Measurements from ENCODE around the gene TMEM178A. TPM values are rescaled to one million over a fixed set of nuclear protein-coding genes. Genes with fewer than 3 reads are reported as not detected.

TMEM178A gene
- polyA plus RNA-seq, 1 donor from 2014 or later = 31.8 TPM

DNA sequence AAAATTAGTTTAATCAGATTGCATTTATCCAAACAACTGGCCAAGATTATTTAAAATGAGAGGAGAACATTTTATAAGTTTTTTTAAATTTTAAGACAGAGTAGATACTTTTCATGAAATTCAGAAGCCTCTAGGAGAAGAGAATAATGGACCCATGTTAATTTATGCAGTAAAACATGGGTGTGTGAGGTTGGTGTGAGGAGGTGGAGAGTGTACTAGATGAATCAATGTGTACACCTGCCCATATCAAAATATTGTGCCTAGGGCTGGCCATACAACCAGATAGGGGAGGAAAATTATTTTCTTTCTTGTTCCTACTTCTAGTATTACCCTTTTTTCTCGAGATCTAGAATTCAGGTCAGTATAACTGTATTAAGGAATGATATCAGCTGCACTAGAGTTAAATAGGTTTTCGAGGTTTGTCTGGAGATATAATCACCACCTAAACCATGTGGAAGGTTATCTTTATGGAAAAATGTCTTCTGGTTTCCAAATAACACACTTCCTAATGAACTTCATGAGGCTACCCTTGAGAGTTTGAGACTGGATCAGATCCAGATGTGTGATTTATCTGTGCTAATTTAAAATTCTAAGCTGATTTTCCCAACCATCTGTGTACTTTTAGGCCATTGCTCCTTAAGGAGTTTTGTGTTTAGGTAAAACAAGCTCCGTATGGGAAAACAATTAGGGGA, 37.6 kb downstream of the TMEM178A start:
- Histone ChIP-seq H3K9me2 (ENCODE audit: insufficient read depth, low read length) (no peaks in the 10 kb centered on the region), H3K79me2 (replicated peaks; ENCODE audit: insufficient read depth, low read length) (peaks cover 18% of the 10 kb centered on the region), H3K27me3 (ENCODE audit: insufficient read depth, low read depth, low read length) (no peaks in the 10 kb centered on the region), H3K36me3 (ENCODE audit: insufficient read depth, low read length) (no peaks in the 10 kb centered on the region), H2AFZ (ENCODE audit: low read depth, low read length) (no peak overlapping the region), H3K9me3 (ENCODE audit: low read length) (peaks cover 5% of the 10 kb centered on the region), H3K27ac (ENCODE audit: low read length) (no peak overlapping the region), H3K4me2 (ENCODE audit: low read length) (no peak overlapping the region), H3F3A (ENCODE audit: insufficient read depth, low read length, poor library complexity, severe bottlenecking) (no peaks in the 10 kb centered on the region), H3K4me3 (ENCODE audit: low read length) (no peak overlapping the region), H4K20me1 (ENCODE audit: insufficient read depth) (no peaks in the 10 kb centered on the region), H3K9ac (ENCODE audit: low read length) (no peak overlapping the region)
- TF ChIP-seq RAD21 (conservative IDR thresholded peaks at IDR 0.05) = no peak
- TF ChIP-seq EZH2 (IDR thresholded peaks at IDR 0.05; ENCODE audit: borderline replicate concordance, insufficient read depth, low read length, poor library complexity, severe bottlenecking) = no peak
- TF ChIP-seq, protein P1, sequence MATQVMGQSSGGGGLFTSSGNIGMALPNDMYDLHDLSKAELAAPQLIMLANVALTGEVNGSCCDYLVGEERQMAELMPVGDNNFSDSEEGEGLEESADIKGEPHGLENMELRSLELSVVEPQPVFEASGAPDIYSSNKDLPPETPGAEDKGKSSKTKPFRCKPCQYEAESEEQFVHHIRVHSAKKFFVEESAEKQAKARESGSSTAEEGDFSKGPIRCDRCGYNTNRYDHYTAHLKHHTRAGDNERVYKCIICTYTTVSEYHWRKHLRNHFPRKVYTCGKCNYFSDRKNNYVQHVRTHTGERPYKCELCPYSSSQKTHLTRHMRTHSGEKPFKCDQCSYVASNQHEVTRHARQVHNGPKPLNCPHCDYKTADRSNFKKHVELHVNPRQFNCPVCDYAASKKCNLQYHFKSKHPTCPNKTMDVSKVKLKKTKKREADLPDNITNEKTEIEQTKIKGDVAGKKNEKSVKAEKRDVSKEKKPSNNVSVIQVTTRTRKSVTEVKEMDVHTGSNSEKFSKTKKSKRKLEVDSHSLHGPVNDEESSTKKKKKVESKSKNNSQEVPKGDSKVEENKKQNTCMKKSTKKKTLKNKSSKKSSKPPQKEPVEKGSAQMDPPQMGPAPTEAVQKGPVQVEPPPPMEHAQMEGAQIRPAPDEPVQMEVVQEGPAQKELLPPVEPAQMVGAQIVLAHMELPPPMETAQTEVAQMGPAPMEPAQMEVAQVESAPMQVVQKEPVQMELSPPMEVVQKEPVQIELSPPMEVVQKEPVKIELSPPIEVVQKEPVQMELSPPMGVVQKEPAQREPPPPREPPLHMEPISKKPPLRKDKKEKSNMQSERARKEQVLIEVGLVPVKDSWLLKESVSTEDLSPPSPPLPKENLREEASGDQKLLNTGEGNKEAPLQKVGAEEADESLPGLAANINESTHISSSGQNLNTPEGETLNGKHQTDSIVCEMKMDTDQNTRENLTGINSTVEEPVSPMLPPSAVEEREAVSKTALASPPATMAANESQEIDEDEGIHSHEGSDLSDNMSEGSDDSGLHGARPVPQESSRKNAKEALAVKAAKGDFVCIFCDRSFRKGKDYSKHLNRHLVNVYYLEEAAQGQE (IDR thresholded peaks at IDR 0.05; ENCODE audit: borderline replicate concordance) = no peak
- no peak for TF ChIP-seq TAF1 (IDR thresholded peaks at IDR 0.05; ENCODE audit: low read depth)
- no peak for TF ChIP-seq POLR2AphosphoS5 (IDR thresholded peaks at IDR 0.05)
- TF ChIP-seq SMC3 (conservative IDR thresholded peaks at IDR 0.05; ENCODE audit: poor library complexity) = no peak
- no peak for TF ChIP-seq EP300 (conservative IDR thresholded peaks at IDR 0.05; ENCODE audit: poor library complexity, severe bottlenecking)
- TF ChIP-seq, protein P2, sequence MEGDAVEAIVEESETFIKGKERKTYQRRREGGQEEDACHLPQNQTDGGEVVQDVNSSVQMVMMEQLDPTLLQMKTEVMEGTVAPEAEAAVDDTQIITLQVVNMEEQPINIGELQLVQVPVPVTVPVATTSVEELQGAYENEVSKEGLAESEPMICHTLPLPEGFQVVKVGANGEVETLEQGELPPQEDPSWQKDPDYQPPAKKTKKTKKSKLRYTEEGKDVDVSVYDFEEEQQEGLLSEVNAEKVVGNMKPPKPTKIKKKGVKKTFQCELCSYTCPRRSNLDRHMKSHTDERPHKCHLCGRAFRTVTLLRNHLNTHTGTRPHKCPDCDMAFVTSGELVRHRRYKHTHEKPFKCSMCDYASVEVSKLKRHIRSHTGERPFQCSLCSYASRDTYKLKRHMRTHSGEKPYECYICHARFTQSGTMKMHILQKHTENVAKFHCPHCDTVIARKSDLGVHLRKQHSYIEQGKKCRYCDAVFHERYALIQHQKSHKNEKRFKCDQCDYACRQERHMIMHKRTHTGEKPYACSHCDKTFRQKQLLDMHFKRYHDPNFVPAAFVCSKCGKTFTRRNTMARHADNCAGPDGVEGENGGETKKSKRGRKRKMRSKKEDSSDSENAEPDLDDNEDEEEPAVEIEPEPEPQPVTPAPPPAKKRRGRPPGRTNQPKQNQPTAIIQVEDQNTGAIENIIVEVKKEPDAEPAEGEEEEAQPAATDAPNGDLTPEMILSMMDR (IDR thresholded peaks at IDR 0.05; ENCODE audit: poor library complexity, severe bottlenecking) = no peak
- no peak for TF ChIP-seq MXI1 (conservative IDR thresholded peaks at IDR 0.05; ENCODE audit: poor library complexity, severe bottlenecking)

DNA sequence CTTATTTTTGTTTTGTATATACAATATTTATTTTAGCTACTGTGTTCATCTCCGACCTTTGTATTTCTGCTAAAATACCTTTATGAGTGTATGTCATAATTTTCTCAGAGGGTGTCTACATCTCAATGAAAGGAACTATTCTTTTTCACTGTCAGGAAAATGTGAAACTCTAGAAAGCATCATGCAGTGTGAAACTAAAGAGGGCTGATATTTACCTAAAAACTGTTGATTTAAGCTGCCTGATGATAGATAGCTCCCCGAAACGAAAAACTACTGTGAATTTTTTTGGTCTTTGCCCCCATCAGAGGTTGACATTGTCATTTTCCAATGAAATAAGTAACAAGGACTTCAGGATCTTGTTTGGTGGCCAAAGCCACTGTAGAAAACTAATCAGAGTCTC, 38.8 kb downstream of the TMEM178A start:
- Histone ChIP-seq H3K9me2 (ENCODE audit: insufficient read depth, low read length) (no peaks in the 10 kb centered on the region), H3F3A (ENCODE audit: insufficient read depth, low read length, poor library complexity, severe bottlenecking) (no peaks in the 10 kb centered on the region), H3K27ac (ENCODE audit: low read length) (no peak overlapping the region), H2AFZ (ENCODE audit: low read depth, low read length) (no peak overlapping the region), H3K36me3 (ENCODE audit: insufficient read depth, low read length) (no peaks in the 10 kb centered on the region), H3K27me3 (ENCODE audit: insufficient read depth, low read depth, low read length) (no peaks in the 10 kb centered on the region), H3K79me2 (replicated peaks; ENCODE audit: insufficient read depth, low read length) (peaks cover 18% of the 10 kb centered on the region), H3K4me2 (ENCODE audit: low read length) (no peak overlapping the region), H3K9ac (ENCODE audit: low read length) (no peak overlapping the region), H3K4me3 (ENCODE audit: low read length) (no peak overlapping the region), H4K20me1 (ENCODE audit: insufficient read depth) (no peaks in the 10 kb centered on the region), H3K9me3 (ENCODE audit: low read length) (peaks cover 5% of the 10 kb centered on the region)
- TF ChIP-seq RAD21 (conservative IDR thresholded peaks at IDR 0.05) (no peak), SMC3 (conservative IDR thresholded peaks at IDR 0.05; ENCODE audit: poor library complexity) (no peak), MXI1 (conservative IDR thresholded peaks at IDR 0.05; ENCODE audit: poor library complexity, severe bottlenecking) (no peak), POLR2AphosphoS5 (IDR thresholded peaks at IDR 0.05) (no peak), EP300 (conservative IDR thresholded peaks at IDR 0.05; ENCODE audit: poor library complexity, severe bottlenecking) (no peak), TAF1 (IDR thresholded peaks at IDR 0.05; ENCODE audit: low read depth) (no peak)
- TF ChIP-seq, protein P2 (IDR thresholded peaks at IDR 0.05; ENCODE audit: poor library complexity, severe bottlenecking) = no peak
